Measurements from ENCODE around the gene KCNE3. TPM values are rescaled to one million over a fixed set of nuclear protein-coding genes. Genes with fewer than 3 reads are reported as not detected.
A peak's percentile ranks its signal among the peaks of the same experiment; 100 is the strongest.

The KCNE3 gene
- total and polyA plus RNA-seq, 4 donors = 3.4 to 16.1 (median 4.2) TPM

DNA sequence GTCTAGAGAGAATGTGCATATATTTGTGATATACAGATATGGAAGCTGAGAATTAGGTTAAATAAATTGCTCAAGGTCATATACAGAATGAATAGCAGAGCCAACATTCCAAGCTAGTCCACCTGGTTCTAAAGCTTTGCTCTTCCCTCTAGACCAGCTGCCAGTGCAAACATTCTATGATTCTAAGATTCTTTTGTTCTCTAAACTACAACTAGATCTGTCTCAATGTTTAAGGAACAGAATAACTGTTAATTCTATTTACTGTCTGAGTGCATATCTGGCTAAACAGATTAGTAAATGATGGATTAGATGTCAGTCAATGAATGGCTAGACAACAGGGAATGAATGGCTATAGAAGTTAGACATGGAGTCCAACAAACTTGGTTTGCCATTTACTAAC lies 19.6 kb downstream of the KCNE3 start:
- Histone ChIP-seq H3K36me3 (ENCODE audit: control insufficient read depth, insufficient read depth, low read length) (no peaks in the 10 kb centered on the region), H3K4me3 (ENCODE audit: low read depth, low read length) (no peak overlapping the region), H3K4me1 (ENCODE audit: control insufficient read depth, insufficient read depth, low read length) (no peaks in the 10 kb centered on the region), H3K9me3 (ENCODE audit: control insufficient read depth, insufficient read depth, low read length) (no peaks in the 10 kb centered on the region), H3K27me3 (ENCODE audit: control insufficient read depth, insufficient read depth, low read length) (no peaks in the 10 kb centered on the region), H3K27ac (ENCODE audit: low read depth, low read length) (no peak overlapping the region)
- no peak for DNase-seq (ENCODE audit: low read depth in 4 of 6, low spot score in 6 of 6)

DNA sequence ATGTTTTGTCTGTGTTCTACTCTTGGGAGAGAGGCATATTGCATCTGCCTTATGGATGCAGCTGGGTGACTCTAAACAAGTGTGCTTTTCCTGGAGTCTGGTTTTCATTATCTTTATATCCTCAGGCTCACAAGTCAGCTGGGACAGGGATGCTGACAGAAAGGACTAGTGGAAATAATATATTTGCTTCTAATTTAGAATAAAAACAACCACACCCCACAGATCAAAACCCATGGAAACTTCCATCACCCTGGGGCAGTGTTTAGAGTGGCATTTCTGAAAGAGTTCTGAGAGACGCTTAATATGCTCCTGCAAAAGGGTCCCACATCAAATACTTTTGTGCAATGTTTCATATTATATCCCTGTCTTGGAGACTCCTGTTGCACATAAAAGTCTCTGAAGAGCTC lies 20.8 kb downstream of the KCNE3 start:
- no peaks in the 10 kb centered on the region for H3K4me1 ChIP-seq (ENCODE audit: control insufficient read depth, insufficient read depth, low read length)

DNA sequence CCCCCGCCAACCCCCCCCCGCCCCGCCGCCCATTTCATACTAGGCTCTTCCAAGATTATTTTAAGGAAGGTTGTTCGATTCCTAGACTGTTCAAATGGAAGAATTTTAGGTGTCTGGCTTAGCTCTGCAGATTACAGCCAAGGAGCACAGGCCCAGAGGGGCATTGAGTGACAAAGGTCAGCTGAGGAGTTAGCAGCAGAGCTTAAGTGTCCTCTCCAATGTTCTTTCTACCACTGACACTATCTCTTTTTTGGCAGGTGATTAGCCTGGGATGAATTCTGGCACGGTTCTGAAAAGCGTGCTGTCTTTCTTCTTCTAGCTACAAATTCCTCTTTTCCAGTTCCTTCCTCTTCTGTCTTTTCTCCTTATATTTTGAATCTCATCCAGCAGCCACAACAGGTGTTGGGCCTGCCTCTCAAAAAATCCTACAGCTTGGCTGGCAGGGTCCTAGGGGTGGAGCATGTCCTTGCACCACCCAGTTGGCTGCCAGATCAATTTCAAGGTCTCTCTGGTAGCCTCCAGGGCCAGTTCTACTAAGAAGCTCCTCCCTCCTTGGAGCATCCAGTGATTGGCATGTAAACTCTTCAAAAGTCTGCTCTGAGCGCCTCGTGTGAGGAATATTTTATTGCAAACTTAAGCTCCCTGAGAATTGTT lies 23.0 kb downstream of the KCNE3 start:
- DNase-seq (ENCODE audit: low read depth in 4 of 6, low spot score in 6 of 6) = no peak
- no peaks in the 10 kb centered on the region for H3K36me3 ChIP-seq (ENCODE audit: control insufficient read depth, insufficient read depth, low read length)
- H3K4me1 ChIP-seq (ENCODE audit: control insufficient read depth, insufficient read depth, low read length) = no peaks in the 10 kb centered on the region
- WGBS (ENCODE audit: insufficient coverage) = 82% methylated on average over 3 of the region's 9 CpGs
- H3K27me3 ChIP-seq (ENCODE audit: control insufficient read depth, insufficient read depth, low read length) = no peaks in the 10 kb centered on the region
- H3K4me3 ChIP-seq (ENCODE audit: low read depth, low read length) = no peak overlapping the region
- no peaks in the 10 kb centered on the region for H3K9me3 ChIP-seq (ENCODE audit: control insufficient read depth, insufficient read depth, low read length)
- H3K27ac ChIP-seq (ENCODE audit: low read depth, low read length) = no peak overlapping the region

More for the DNA sequence above, 20.8 kb downstream of the KCNE3 start:
- Histone ChIP-seq H3K27me3 (ENCODE audit: control insufficient read depth, insufficient read depth, low read length) (no peaks in the 10 kb centered on the region), H3K27ac (ENCODE audit: low read depth, low read length) (no peak overlapping the region), H3K36me3 (ENCODE audit: control insufficient read depth, insufficient read depth, low read length) (no peaks in the 10 kb centered on the region), H3K9me3 (ENCODE audit: control insufficient read depth, insufficient read depth, low read length) (no peaks in the 10 kb centered on the region), H3K4me3 (ENCODE audit: low read depth, low read length) (no peak overlapping the region)
- no CpG with 5 or more reads among the region's 1 CpG for WGBS (ENCODE audit: insufficient coverage)
- DNase-seq (ENCODE audit: low read depth in 4 of 6, low spot score in 6 of 6) = peak in 2 of 6 donors; percentile 5 to 44

DNA sequence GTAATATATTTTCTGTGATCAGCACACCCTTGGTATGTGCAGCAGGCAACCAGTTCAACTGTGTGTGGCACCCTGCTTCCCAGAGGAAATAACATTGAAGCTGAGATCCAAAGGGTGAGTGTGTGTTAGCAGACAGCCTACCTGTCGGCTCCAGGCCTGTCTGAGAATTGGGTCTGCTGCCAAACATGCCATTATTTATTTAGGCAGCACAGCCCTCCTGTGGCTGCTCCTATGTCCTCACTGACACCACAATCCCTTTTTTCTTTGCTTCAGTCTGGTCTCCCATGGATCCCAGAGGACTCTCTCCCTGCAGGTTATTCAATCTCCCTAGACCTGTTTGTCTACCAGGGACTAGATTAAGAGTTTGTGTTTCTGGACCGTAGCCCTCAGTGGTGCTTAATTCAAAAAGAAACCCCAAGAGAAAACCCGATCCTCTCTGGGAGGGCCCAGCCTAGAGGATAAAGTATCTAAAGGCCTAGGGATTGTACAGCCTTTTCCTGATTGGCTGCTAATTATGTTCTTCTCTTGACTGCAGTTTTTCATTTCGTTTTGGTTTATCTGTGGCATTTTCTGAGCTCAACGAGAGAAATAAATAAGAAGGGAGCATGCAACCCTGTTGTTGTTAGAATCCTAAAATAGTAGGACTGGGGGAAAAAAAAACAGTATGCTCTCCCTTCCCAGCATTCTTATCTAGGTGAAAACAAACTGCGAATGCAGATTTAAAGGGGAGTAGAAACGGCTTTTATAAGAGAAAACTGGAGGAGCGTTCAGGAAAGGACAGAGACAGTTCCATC lies 24.1 kb downstream of the KCNE3 start:
- Histone ChIP-seq H3K27me3 (ENCODE audit: control insufficient read depth, insufficient read depth, low read length) (no peaks in the 10 kb centered on the region), H3K9me3 (ENCODE audit: control insufficient read depth, insufficient read depth, low read length) (no peaks in the 10 kb centered on the region), H3K4me1 (ENCODE audit: control insufficient read depth, insufficient read depth, low read length) (no peaks in the 10 kb centered on the region), H3K27ac (ENCODE audit: low read depth, low read length) (no peak overlapping the region), H3K4me3 (ENCODE audit: low read depth, low read length) (no peak overlapping the region), H3K36me3 (ENCODE audit: control insufficient read depth, insufficient read depth, low read length) (no peaks in the 10 kb centered on the region)
- peak in 2 of 6 donors; percentile 29 to 32 for DNase-seq (ENCODE audit: low read depth in 4 of 6, low spot score in 6 of 6)
- whole genome bisulfite sequencing (ENCODE audit: insufficient coverage) = 33% methylated on average over 5 of the region's 8 CpGs

DNA sequence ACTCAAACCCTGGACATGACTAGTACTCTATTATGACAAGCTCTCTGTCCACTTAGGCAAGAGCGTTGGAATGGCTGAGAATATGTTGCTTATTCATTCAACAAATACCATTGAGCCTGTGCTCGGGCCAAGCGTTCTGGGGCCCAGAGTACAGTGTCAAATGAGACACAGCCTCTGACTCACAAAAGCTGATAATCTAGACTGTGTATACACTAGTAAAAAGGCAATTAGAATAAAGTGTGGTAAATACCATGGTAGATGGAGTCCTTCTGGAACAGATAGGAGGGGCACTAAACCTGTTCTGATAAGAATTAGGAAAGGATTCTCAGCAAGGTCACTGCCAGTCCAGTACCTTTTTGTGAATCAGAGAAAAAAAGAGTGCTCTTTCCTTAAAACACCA lies 24.7 kb downstream of the KCNE3 start:
- no peaks in the 10 kb centered on the region for H3K4me1 ChIP-seq (ENCODE audit: control insufficient read depth, insufficient read depth, low read length)
- no peak overlapping the region for H3K4me3 ChIP-seq (ENCODE audit: low read depth, low read length)
- H3K27ac ChIP-seq (ENCODE audit: low read depth, low read length) = no peak overlapping the region
- DNase-seq (ENCODE audit: low read depth in 4 of 6, low spot score in 6 of 6) = no peak
- no peaks in the 10 kb centered on the region for H3K9me3 ChIP-seq (ENCODE audit: control insufficient read depth, insufficient read depth, low read length)
- no peaks in the 10 kb centered on the region for H3K27me3 ChIP-seq (ENCODE audit: control insufficient read depth, insufficient read depth, low read length)
- no peaks in the 10 kb centered on the region for H3K36me3 ChIP-seq (ENCODE audit: control insufficient read depth, insufficient read depth, low read length)
- no CpG with 5 or more reads among the region's 3 CpGs for WGBS (ENCODE audit: insufficient coverage)

DNA sequence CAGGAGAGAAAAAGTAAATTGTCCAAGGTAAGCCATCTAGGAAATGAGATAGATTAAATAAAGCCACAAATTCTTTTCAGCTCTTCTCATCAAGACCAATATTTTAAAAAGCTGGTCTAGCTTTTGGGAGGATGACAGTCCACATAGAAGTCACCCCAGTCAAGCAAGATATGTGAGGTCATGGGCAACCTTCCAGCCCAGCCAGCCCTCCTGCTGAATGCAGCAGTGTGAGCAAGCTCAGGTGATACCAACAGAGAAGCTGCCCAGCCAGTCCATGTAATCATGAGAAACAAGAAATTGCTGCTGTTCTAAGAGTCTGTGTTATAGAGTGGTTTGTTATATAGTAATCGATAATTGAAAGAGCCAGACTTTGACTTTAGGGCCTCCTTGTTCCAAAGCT lies 28.7 kb downstream of the KCNE3 start:
- Histone ChIP-seq H3K27me3 (ENCODE audit: control insufficient read depth, insufficient read depth, low read length) (no peaks in the 10 kb centered on the region), H3K9me3 (ENCODE audit: control insufficient read depth, insufficient read depth, low read length) (no peaks in the 10 kb centered on the region), H3K27ac (ENCODE audit: low read depth, low read length) (no peak overlapping the region), H3K4me1 (ENCODE audit: control insufficient read depth, insufficient read depth, low read length) (no peaks in the 10 kb centered on the region), H3K36me3 (ENCODE audit: control insufficient read depth, insufficient read depth, low read length) (no peaks in the 10 kb centered on the region), H3K4me3 (ENCODE audit: low read depth, low read length) (no peak overlapping the region)
- no peak for DNase-seq (ENCODE audit: low read depth in 4 of 6, low spot score in 6 of 6)
- no CpG with 5 or more reads among the region's 1 CpG for WGBS (ENCODE audit: insufficient coverage)

DNA sequence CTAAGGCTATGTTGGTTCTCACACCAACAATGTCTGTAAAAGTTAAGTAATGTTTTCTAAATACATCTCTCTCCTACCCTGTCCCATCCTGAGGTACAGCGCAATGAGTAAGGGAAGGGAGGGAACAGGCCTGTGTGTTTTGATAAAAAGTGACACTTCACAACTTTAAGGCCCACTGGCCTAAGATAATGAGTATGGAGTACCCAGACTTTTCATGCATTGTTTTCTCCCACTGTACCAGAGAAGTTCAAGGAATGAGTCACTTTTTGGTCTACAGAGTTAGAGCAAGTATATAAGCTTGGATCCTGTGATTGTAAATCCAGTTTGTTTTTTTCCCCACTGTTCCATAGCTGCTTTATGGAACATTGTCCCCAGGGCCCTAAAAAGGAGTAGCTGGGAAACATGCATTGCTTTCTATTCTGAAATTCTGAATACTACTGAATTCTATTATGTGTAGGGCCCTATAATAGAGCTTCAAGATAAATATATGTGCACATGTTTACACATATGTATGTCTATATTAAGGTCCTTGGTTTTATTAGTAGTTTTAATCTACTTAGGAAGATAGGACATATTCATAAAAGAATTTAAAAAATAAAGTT lies 29.8 kb downstream of the KCNE3 start:
- no CpG with 5 or more reads among the region's 1 CpG for WGBS (ENCODE audit: insufficient coverage)
- no peak for DNase-seq (ENCODE audit: low read depth in 4 of 6, low spot score in 6 of 6)

DNA sequence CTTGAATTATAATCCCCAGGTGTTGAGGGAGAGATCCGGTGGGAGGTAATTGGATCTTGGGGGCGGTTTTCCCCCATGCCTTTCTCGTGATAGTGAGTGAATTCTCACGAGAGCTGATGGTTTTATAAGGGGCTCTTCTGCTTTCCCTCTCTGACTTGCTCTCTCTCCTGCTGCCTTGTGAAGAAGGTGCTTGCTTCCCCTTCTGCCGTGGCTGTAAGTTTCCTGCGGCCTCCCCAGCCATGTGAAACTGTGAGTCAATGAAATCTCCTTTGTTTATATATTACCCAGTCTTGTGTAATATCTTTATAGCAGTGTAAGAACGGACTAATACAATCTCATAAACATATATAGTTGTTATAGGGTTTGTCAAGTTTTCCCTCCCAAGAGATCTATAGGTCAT lies 32.8 kb downstream of the KCNE3 start:
- H3K4me3 ChIP-seq (ENCODE audit: low read depth, low read length) = no peak overlapping the region
- no peak overlapping the region for H3K27ac ChIP-seq (ENCODE audit: low read depth, low read length)
- H3K9me3 ChIP-seq (ENCODE audit: control insufficient read depth, insufficient read depth, low read length) = no peaks in the 10 kb centered on the region
- no peaks in the 10 kb centered on the region for H3K27me3 ChIP-seq (ENCODE audit: control insufficient read depth, insufficient read depth, low read length)
- no CpG with 5 or more reads among the region's 7 CpGs for WGBS (ENCODE audit: insufficient coverage)
- no peaks in the 10 kb centered on the region for H3K36me3 ChIP-seq (ENCODE audit: control insufficient read depth, insufficient read depth, low read length)
- no peaks in the 10 kb centered on the region for H3K4me1 ChIP-seq (ENCODE audit: control insufficient read depth, insufficient read depth, low read length)
- no peak for DNase-seq (ENCODE audit: low read depth in 4 of 6, low spot score in 6 of 6)

More for the DNA sequence above, 29.8 kb downstream of the KCNE3 start:
- Histone ChIP-seq H3K27me3 (ENCODE audit: control insufficient read depth, insufficient read depth, low read length) (no peaks in the 10 kb centered on the region), H3K4me3 (ENCODE audit: low read depth, low read length) (no peak overlapping the region), H3K36me3 (ENCODE audit: control insufficient read depth, insufficient read depth, low read length) (no peaks in the 10 kb centered on the region), H3K27ac (ENCODE audit: low read depth, low read length) (no peak overlapping the region), H3K4me1 (ENCODE audit: control insufficient read depth, insufficient read depth, low read length) (no peaks in the 10 kb centered on the region), H3K9me3 (ENCODE audit: control insufficient read depth, insufficient read depth, low read length) (no peaks in the 10 kb centered on the region)

DNA sequence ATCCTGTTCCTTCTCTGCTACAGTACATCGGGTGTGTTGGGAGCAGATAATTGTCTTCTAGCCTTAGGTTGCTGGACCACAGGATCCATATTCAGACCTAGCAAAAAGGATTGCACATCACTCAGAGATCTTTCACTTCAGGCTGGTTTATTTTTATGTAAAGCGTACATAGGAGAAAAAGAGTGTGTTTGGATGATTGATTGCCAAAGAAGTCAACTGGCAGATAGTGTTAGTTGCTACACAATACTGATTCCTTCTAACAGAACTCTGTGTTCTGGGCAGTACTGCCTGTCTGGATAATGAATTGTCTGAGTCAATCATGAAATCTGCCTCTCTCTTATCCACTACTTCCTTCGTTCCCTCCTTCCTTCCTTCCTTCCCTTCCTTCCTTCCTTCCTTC lies 38.1 kb downstream of the KCNE3 start:
- Histone ChIP-seq H3K36me3 (ENCODE audit: control insufficient read depth, insufficient read depth, low read length) (no peaks in the 10 kb centered on the region), H3K4me1 (ENCODE audit: control insufficient read depth, insufficient read depth, low read length) (no peaks in the 10 kb centered on the region), H3K27ac (ENCODE audit: low read depth, low read length) (no peak overlapping the region), H3K27me3 (ENCODE audit: control insufficient read depth, insufficient read depth, low read length) (no peaks in the 10 kb centered on the region), H3K4me3 (ENCODE audit: low read depth, low read length) (no peak overlapping the region), H3K9me3 (ENCODE audit: control insufficient read depth, insufficient read depth, low read length) (peaks cover 2% of the 10 kb centered on the region)
- no CpG with 5 or more reads among the region's 3 CpGs for WGBS (ENCODE audit: insufficient coverage)
- no peak for DNase-seq (ENCODE audit: low read depth in 4 of 6, low spot score in 6 of 6)
